Bone marrow (tissue), 2 donors: ENCODE measurements around the gene RBM4.
"Not testable (repeated sequence)": the region's sequence is repeated elsewhere in the genome, so short reads cannot be mapped to it uniquely, and the experiment has no call there.

Experiments used
- DNase-seq, 2 donors: peaks; one replicate each; lab custom pipeline; 2025; lab: John Stamatoyannopoulos, UW

Gene RBM4

GRCh38 chr11:66617155-66617834, 21.2 kb upstream of the RBM4 start:
- DNase-seq: peak in 1 of 2 donors; percentile 89

DNA sequence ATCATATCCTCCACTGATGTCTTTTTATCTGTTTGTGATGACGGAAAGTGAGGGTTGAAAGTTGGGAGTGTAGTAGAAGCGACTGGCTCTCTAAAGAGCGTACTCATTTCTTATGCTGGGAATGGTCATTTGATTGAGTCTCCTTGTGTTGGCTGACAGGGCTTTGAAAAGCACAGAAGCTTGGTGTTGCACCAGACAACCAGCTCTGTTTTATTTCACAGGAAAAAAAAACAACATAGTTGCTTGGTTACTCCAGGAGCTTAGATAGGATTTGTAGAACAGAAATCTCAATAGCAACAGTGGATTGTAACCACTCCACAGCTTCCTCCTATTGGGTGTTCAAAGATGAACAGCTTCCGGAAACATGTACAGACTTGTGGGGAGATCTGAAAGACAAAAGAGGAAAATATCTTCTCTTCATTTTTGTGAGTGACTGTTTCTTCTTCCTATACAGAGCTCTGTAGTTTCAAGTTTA, 19.4 kb upstream of the RBM4 start:
- DNase-seq: peak in 1 of 2 donors; percentile 72

DNA sequence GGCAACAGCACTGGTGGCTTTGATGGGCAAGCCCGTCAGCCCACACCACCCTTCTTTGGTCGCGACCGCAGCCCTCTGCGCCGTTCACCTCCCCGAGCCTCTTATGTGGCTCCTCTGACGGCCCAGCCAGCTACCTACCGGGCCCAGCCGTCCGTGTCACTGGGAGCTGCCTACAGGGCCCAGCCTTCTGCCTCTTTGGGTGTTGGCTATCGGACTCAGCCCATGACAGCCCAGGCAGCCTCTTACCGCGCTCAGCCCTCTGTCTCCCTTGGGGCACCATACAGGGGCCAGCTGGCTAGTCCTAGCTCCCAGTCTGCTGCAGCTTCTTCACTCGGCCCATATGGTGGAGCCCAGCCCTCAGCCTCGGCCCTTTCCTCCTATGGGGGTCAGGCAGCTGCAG, 14.1 kb upstream of the RBM4 start:
- DNase-seq: no peak

GRCh38 chr11:66625041-66625751, 13.3 kb upstream of the RBM4 start:
- DNase-seq: no peak

- no peak for DNase-seq
Measured at GRCh38 chr11:66625752-66626149, 12.8 kb upstream of the RBM4 start.

GRCh38 chr11:66626382-66626781, 12.1 kb upstream of the RBM4 start:
- DNase-seq: no peak

DNA sequence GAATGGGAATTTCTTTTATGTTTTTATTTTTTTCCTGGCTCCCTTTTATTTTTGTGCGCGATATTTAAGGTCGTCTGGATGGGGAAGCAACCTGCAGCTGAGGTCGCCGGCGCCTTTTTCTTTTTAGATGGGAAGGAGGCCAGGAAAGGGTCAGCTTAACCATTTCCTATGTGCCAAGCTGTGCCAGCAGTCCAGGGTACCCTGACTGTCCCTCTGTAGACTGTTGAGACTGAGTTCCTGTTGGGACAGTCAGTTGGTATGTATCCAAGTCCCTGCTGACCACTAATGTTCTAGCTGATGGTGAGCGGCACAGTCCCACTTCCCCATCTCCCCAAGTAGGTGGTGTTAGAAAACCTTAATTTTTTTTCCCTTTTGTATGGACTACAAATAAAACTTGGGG, 11.6 kb upstream of the RBM4 start:
- no peak for DNase-seq

- DNase-seq: no peak
Measured at GRCh38 chr11:66628061-66628603, 10.4 kb upstream of the RBM4 start.

- DNase-seq: no peak
Measured at GRCh38 chr11:66629356-66629755, 9.1 kb upstream of the RBM4 start.

GRCh38 chr11:66631883-66632282, 6.6 kb upstream of the RBM4 start:
- DNase-seq: no peak

DNA sequence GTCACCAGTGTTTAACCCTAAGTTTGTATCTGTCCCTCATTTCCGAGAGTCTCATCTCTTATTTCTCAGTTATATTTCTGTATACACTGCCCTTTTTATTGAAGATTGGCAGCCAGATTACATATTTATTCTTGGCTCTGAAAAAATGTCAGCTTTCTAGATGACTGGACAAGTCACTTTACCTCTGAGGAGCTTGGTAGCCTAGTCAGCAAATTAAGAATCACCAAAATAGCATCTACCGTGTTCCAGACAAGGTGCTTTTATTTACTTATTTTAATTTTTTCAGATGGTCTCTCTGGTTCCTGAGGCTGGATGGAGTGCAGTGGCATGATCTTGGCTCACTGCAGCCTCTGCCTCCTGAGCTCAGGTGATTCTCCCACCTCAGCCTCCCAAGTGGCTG, 5.6 kb upstream of the RBM4 start:
- no peak for DNase-seq

DNA sequence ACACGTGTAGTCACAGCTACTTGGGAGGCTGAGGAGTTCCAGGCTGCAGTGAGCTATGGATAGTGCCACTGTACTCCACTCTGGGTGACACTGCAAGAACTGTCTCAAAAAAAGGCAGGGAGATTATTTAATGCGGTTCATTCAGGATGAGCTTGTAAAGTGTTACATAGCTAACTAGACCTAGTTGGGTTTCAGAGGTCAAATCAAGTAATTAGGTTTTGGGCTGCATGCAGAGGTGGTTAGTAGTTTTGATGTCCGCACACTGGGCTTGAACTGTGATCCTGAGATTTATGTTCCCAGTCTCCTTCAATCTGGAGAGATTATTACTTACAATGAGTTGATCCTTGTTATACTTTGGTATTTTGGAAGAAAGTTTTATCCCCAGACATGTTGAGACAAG, 2.1 kb upstream of the RBM4 start:
- no peak for DNase-seq

DNA sequence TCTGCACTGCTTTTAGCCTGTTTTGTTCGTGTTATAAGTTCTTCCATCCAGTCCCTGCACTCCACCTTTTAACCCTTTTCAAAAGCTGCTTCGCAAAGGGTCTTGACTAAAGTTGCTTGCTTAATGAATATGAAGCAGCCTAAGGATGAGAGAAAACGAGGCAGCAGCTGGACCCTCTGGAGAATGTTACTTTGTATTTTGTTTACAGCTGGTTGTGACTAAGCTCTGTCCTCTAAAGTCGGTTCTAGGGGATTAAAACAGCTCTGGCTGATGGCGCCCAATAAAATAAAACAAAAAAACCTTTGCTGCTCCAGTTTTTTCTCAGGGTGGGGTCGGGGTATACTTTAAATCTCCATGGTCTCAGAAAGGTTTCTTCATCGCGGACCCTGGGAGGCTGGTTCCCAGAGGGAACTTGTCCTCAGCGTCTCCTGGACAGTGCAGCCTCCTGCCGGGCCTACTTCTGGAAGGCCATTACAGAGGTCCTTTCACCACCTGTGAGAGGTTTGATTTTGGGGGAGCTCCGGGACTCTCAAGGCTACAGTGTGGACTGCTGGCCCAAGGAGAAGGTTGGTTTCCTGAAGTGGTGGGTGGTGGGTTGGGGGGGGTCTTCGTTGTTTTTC, 836 bp upstream of the RBM4 start:
- DNase-seq: no peak

- peak in 1 of 2 donors; percentile 37 for DNase-seq
Measured at GRCh38 chr11:66639066-66639813, 737 bp downstream of the RBM4 start.

- DNase-seq: not testable (repeated sequence)
Measured at GRCh38 chr11:66639814-66640340, 1.4 kb downstream of the RBM4 start.

- no peak for DNase-seq
Measured at GRCh38 chr11:66641834-66642233, 3.3 kb downstream of the RBM4 start.

GRCh38 chr11:66643745-66644437, 5.4 kb downstream of the RBM4 start:
- no peak for DNase-seq

- DNase-seq: no peak
Measured at GRCh38 chr11:66646828-66647227, 8.3 kb downstream of the RBM4 start.

DNA sequence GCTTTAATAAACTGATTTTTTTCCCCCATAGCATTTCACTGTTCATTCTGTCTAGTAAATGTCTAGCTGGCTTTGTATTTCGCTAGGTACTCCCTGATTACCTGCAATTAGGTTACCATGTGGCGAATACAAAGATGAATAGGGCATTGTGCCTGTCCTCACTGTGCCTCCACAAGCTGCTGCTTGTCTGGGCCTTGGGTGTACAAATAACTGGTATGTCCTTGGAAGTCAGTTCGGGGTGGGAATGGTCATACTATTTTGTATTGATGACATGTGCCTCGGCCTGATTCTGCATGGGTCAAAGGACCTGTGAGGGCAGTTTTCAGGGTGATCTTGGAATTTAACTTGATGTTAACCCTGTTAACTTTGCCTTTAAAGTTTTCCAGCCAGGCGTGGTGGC, 11.4 kb downstream of the RBM4 start:
- DNase-seq: no peak

- DNase-seq: no peak
Measured at GRCh38 chr11:66651016-66651415, 12.5 kb downstream of the RBM4 start.

- no peak for DNase-seq
Measured at GRCh38 chr11:66652651-66653050, 14.1 kb downstream of the RBM4 start.
